Left ventricle myocardium superior (tissue), 1 donor: ENCODE data around the gene CADM3. TPM values are rescaled to one million over a fixed set of nuclear protein-coding genes. Genes with fewer than 3 reads are reported as not detected.

Experiments
- ATAC-seq: fragments of 200-7000 bp; cut with Tn5 transposase; one replicate; pipeline ENCODE4 v1.9.1; 2020; ENCODE audit warnings: mild to moderate bottlenecking, moderate library complexity
- DNase-seq: peaks from one replicate; pipeline ENCODE4 v3.0.0-alpha.2; 2020
- intact Hi-C: fragments of 100-400 bp; cut with micrococcal nuclease; formaldehyde crosslinking; loops from one replicate; pipeline ENCODE4 v1.11.0; 2022
- total RNA-seq: library from RNA; stranded (reverse); fragmentation: NEBNext Ultra II Directional; extraction: Animal tissue kit (Norgen Biotek cat#: 25700); gene quantifications from one replicate; pipeline ENCODE4 v1.2.1, GENCODE V29; 2021
- donor health status: DM: no; HTN: yes; CAD: no; lungs with severe emphysema.

The CADM3 gene
- total RNA-seq, 1 donor from 2014 or later, result 4.8 TPM

- ATAC-seq (no peak), DNase-seq (no peak)
- intact Hi-C loops, result no loop called here
These were observed 30.2 kb downstream of the CADM3 start for GRCh38 chr1:159201642-159202041.

- ATAC-seq, result no peak
- no peak for DNase-seq
- intact Hi-C loops, result no loop called here
These were observed 32.2 kb downstream of the CADM3 start for GRCh38 chr1:159203610-159204009.

DNA sequence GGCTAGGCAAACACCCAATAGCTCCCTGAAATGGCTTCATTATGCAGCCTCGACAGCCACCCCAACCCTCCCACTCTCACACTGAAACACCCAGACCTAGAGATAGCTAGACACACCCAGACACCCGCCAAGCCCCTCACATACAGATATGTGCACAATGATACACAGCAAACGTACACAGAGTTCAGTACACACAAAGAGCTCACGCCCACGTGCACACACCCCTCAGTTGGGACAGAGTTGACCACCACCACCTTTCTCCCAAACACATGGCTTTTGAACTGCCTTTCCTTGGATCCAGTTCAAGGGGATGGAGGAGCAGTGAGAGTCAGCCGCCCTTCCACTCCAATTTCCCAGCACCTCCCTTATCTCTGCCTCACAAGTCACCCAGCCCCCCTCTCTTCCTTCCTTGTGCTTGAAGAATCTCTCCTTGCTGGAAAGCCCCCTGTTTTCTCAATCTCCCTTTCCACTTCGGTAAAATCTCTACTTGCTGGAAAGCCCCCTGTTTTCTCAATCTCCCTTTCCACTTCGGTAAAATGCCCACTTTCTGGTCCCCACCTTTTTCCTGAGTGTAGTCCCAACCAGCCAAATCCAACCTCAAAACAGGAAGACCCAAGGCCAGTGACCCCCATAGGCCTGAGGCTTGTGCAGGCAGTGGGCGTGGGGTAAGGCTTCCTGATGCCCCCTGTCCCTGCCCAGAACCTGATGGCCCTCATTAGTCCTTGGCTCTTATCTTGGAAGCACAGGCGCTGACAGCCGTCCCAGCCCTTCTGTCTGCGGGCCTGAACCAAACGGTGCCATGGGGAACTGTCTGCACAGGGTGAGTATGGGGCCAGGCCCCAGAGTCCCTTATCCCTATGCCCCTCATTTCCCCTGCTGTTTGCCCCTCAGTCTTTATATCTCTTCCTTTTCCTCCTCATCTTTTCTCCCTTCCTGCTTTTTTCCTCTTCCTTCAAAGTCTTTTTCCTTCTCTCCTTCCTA lies 33.0 kb downstream of the CADM3 start, which contains the start of gene ACKR1:
Gene ACKR1, plus strand, starts transcription at position 715 of the 981 bp plus-strand sequence. Its CDS starts 85 bp downstream, at position 800.
- no peak for DNase-seq
- intact Hi-C loops, result no loop called here
- no peak for ATAC-seq

DNA sequence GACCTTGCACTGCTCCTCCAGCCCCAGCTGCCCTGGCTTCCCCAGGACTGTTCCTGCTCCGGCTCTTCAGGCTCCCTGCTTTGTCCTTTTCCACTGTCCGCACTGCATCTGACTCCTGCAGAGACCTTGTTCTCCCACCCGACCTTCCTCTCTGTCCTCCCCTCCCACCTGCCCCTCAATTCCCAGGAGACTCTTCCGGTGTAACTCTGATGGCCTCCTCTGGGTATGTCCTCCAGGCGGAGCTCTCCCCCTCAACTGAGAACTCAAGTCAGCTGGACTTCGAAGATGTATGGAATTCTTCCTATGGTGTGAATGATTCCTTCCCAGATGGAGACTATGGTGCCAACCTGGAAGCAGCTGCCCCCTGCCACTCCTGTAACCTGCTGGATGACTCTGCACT lies 33.8 kb downstream of the CADM3 start:
- ATAC-seq (no peak), DNase-seq (no peak)
- intact Hi-C loops, result no loop called here

DNA sequence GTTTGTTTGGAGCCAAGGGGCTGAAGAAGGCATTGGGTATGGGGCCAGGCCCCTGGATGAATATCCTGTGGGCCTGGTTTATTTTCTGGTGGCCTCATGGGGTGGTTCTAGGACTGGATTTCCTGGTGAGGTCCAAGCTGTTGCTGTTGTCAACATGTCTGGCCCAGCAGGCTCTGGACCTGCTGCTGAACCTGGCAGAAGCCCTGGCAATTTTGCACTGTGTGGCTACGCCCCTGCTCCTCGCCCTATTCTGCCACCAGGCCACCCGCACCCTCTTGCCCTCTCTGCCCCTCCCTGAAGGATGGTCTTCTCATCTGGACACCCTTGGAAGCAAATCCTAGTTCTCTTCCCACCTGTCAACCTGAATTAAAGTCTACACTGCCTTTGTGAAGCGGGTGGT lies 34.7 kb downstream of the CADM3 start:
- ATAC-seq (no peak), DNase-seq (no peak)
- intact Hi-C loops, result no loop called here

DNA sequence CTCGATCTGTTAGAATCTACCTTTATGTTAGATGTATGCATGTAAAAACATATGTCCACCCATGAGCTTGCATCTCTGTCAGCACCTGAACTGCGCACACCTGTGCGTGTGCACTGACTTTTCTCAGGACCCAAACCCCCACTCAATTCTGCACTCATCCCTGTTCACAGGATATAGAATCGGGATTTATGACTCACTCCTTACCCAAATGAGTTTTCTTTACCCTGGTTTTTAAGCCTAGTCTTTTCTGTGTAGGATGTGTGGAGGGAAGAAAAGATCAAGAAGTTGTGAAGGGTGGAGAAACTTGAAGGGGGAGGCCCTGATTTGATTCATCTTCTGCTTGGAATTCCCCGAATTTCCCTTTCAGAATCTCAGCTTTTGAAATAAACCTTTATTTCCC lies 35.7 kb downstream of the CADM3 start:
- intact Hi-C loops, result no loop called here
- no peak for ATAC-seq
- DNase-seq, result no peak

- DNase-seq, result no peak
- intact Hi-C loops, result no loop called here
- no peak for ATAC-seq
These were observed 36.4 kb downstream of the CADM3 start for GRCh38 chr1:159207774-159208173.

DNA sequence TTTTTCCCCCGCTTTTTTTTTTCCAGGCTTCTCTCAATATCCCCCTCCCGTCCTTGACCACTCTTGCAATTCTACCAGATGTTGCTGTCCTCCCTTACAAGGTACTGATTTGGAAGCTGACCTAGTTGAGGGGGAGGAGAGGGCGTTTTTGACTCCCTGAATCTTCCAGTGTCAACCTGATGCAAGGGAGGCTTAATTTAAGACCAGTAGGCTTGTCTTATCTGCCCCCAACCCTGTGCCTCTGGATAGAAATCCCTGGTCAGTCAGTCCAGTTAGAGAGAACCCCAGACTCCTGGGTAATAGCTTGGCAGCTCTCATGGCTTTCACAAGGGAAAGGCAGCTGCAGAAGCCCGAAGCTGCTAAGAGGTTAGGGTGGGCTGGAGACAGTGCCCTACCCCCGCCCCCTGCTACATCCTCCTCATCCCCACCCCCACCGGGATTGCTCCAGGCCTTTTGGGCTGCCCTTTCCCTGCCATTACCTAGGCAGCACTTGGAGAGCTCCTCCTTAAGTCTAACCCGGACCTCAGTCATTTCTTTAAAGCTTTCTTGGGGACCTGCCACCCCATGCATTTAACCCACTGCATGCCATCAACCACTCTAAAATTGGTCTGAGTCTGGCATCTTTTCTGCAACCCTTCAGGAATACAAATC lies 36.9 kb downstream of the CADM3 start:
- ATAC-seq, result no peak
- intact Hi-C loops, result no loop called here

DNA sequence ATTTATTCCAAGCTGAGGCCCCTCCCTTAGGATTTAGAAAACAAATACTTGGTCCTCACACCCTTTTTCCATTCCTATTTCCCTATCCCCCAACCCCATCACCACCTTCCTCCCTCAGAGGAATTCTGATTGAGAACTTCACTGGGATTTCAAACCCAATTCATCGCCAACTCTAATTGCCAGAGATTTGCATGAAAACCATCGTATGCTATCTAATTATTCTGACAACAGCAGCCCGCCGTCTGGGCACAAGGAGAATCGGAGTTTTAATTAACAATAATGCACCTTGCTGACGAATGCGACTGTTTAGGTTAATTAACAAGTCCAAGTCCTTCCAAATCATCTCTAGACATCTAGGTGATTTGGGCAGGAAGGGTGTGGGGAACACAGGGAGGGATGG lies 37.6 kb downstream of the CADM3 start:
- no peak for ATAC-seq
- intact Hi-C loops, result no loop called here
- no peak for DNase-seq

More for the DNA sequence above, 36.9 kb downstream of the CADM3 start:
- DNase-seq, result no peak

- DNase-seq (no peak), ATAC-seq (no peak)
- intact Hi-C loops, result loop anchor here (5.0 kb wide), 1 partner anchor 49 kb away; no protein-coding TSS in a partner anchor
These were observed 40.1 kb downstream of the CADM3 start for GRCh38 chr1:159211331-159212136.

DNA sequence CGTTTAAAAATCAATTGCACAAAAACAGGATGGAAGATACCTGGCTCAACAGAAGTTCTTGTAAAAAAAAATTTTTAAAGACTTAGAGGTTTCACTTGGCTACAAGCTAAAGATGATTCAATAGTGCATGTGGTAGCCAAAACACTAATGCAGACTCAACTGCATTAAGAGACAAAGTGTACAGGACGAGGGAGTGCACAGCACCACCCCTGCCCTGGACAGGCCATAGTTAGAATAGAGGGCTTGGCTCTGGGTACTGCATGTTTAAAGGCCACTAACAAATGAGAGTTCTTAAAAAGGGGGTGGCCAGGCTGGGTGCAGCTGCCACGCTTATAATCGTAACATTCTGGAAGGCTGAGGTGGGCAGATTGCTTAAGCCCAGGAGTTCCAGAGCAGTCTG lies 41.2 kb downstream of the CADM3 start:
- ATAC-seq, result no peak
- intact Hi-C loops, result loop anchor here (5.0 kb wide), 1 partner anchor 50 kb away; no protein-coding TSS in a partner anchor

GRCh38 chr1:159214149-159214760 lies 42.8 kb downstream of the CADM3 start:
- intact Hi-C loops, result loop anchor here (5.0 kb wide), 1 partner anchor 52 kb away; no protein-coding TSS in a partner anchor
- ATAC-seq (no peak), DNase-seq (no peak)

More for the DNA sequence above, 41.2 kb downstream of the CADM3 start:
- DNase-seq, result no peak

GRCh38 chr1:159218649-159219636 lies 47.5 kb downstream of the CADM3 start:
- no peak for DNase-seq
- ATAC-seq, result no peak
- intact Hi-C loops, result no loop called here

GRCh38 chr1:159222075-159222865 lies 50.9 kb downstream of the CADM3 start:
- intact Hi-C loops, result no loop called here
- DNase-seq, result no peak

GRCh38 chr1:159223004-159223403 lies 51.6 kb downstream of the CADM3 start:
- ATAC-seq (no peak), DNase-seq (no peak)
- intact Hi-C loops, result no loop called here

More at GRCh38 chr1:159222075-159222865, 50.9 kb downstream of the CADM3 start:
- no peak for ATAC-seq

- no peak for DNase-seq
- intact Hi-C loops, result no loop called here
- no peak for ATAC-seq
These were observed 57.1 kb downstream of the CADM3 start for GRCh38 chr1:159228554-159228953.
